HG02852 (cell line): ENCODE measurements around the gene MYO10.
"Not testable (repeated sequence)": the region's sequence is repeated elsewhere in the genome, so short reads cannot be mapped to it uniquely, and the experiment has no call there.

Source experiments
- ATAC-seq: cut with Tn5 transposase; IDR thresholded peaks from one replicate; pipeline ENCODE4 v1.9.1; 2021; ENCODE audit warnings: mild to moderate bottlenecking, moderate library complexity; ENCODE audit not compliant: unreplicated experiment

The MYO10 gene

GRCh38 chr5:16679863-16680262 lies 256.2 kb downstream of the MYO10 start:
- ATAC-seq, result no peak

GRCh38 chr5:16679190-16679589 lies 256.9 kb downstream of the MYO10 start:
- ATAC-seq, result no peak

- ATAC-seq, result no peak
These were observed 260.3 kb downstream of the MYO10 start for GRCh38 chr5:16675806-16676205.

- no peak for ATAC-seq
These were observed 261.3 kb downstream of the MYO10 start for GRCh38 chr5:16674750-16675149.

- ATAC-seq, result no peak
These were observed 262.6 kb downstream of the MYO10 start for GRCh38 chr5:16673241-16674201.

GRCh38 chr5:16671208-16671607 lies 264.9 kb downstream of the MYO10 start:
- no peak for ATAC-seq

- ATAC-seq, result no peak
These were observed 266.3 kb downstream of the MYO10 start for GRCh38 chr5:16669776-16670175.

GRCh38 chr5:16668631-16669030 lies 267.5 kb downstream of the MYO10 start:
- no peak for ATAC-seq

- ATAC-seq, result no peak
These were observed 267.9 kb downstream of the MYO10 start for GRCh38 chr5:16668194-16668593.

GRCh38 chr5:16666883-16667398 lies 269.1 kb downstream of the MYO10 start:
- ATAC-seq, result no peak

- ATAC-seq, result no peak
These were observed 269.8 kb downstream of the MYO10 start for GRCh38 chr5:16666130-16666882.

- no peak for ATAC-seq
These were observed 270.5 kb downstream of the MYO10 start for GRCh38 chr5:16665601-16666000.

- no peak for ATAC-seq
These were observed 271.7 kb downstream of the MYO10 start for GRCh38 chr5:16664368-16664767.

- no peak for ATAC-seq
These were observed 272.2 kb downstream of the MYO10 start for GRCh38 chr5:16663840-16664239.

GRCh38 chr5:16661713-16662112 lies 274.4 kb downstream of the MYO10 start:
- no peak for ATAC-seq

- no peak for ATAC-seq
These were observed 275.1 kb downstream of the MYO10 start for GRCh38 chr5:16660982-16661381.

GRCh38 chr5:16659536-16659935 lies 276.6 kb downstream of the MYO10 start:
- no peak for ATAC-seq

GRCh38 chr5:16656561-16657191 lies 279.4 kb downstream of the MYO10 start:
- ATAC-seq, result no peak

- no peak for ATAC-seq
These were observed 281.3 kb downstream of the MYO10 start for GRCh38 chr5:16654647-16655334.

- not testable (repeated sequence) for ATAC-seq
These were observed 287.3 kb downstream of the MYO10 start for GRCh38 chr5:16648739-16649138.
